HUES64 (cell line): ENCODE measurements around the gene SHH.
A peak's percentile ranks its signal among the peaks of the same experiment; 100 is the strongest.

Experiments
- H3K27ac ChIP-seq: 2 replicates; pipeline ENCODE4 v1.7.0; 2013; ENCODE audit warnings: low read depth, low read length, inconsistent platforms
- H3K27me3 ChIP-seq: 2 replicates; pipeline ENCODE4 v1.6.1; 2013; ENCODE audit warnings: mild to moderate bottlenecking, low read length; ENCODE audit not compliant: insufficient read depth
- H3K36me3 ChIP-seq: 2 replicates; pipeline ENCODE4 v1.6.1; 2013; ENCODE audit warnings: mild to moderate bottlenecking, low read length; ENCODE audit not compliant: insufficient read depth
- H3K4me1 ChIP-seq: 2 replicates; pipeline ENCODE4 v1.6.1; 2013; ENCODE audit warnings: mild to moderate bottlenecking, low read length, moderate library complexity; ENCODE audit not compliant: insufficient read depth
- H3K4me3 ChIP-seq: 2 replicates; pipeline ENCODE4 v1.5.1; 2013; ENCODE audit warnings: mild to moderate bottlenecking, low read length, moderate library complexity
- H3K9ac ChIP-seq: 2 replicates; pipeline ENCODE4 v1.6.1; 2013; ENCODE audit warnings: mild to moderate bottlenecking, low read depth, low read length
- H3K9me3 ChIP-seq: 2 replicates; pipeline ENCODE4 v1.6.1; 2013; ENCODE audit warnings: low read depth, low read length; ENCODE audit not compliant: insufficient read depth
- WGBS: fragments of 150-250, 120-280 bp; methylation state at CpG from one replicate; pipeline ENCODE4 v1.1.7; 2013; ENCODE audit warnings: missing lambda C conversion rate; 5-methylcytosine and 5-hydroxymethylcytosine counted together

The SHH gene

DNA sequence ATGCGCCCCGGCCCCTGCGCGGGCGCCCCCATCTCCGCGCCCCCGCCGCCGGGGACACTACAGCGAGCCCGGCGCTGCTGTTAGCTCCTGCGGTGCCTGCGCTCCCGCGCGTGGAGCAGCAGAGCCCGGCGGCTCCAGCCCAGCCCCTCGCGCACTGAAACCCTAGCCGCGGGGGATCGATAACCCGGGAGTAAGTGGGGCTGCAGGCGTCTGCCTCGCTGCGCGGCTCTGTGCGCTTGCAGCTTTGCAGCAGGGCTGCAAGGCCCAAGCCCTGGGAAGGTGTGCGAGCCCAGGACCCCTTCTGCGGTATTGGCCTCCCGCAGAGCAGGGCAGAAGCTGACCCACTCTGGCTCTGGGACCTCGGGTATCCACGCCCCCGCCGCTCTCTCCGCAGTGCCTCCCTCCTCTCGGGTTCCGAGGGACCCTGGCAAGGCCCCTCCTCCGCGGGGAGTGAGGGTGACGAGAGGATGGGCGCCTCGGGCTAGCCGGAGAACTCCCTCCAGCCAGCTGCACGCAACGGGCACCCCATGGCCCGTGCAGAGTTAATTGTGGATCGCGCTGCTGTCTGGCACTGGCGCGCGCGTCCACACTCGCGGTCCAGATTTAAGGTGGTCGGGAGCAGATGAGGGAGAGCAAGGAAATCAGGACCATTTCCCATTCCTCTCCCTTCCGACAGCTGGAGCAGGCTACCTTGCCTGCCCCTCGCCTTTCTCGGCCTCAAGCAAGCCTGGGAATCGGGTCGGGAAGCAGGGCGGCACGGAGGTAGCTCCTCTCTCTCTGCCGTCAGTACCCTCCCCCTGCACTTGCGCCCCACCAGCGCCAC lies 2.1 kb downstream of the SHH start:
- no peaks in the 10 kb centered on the region for H3K9me3 ChIP-seq
- no peak overlapping the region for H3K9ac ChIP-seq
- peak overlapping the region; percentile 26; the same call in 1 of the 2 replicates for H3K4me3 ChIP-seq
- H3K4me1 ChIP-seq, result peaks cover 53% of the 10 kb centered on the region
- H3K27ac ChIP-seq, result no peak overlapping the region
- no peaks in the 10 kb centered on the region for H3K36me3 ChIP-seq
- H3K27me3 ChIP-seq, result peaks cover 97% of the 10 kb centered on the region
- 2% methylated on average over 68 of the region's 69 CpGs for WGBS

GRCh38 chr7:155809332-155809946 lies 2.8 kb downstream of the SHH start:
- Histone ChIP-seq H3K4me1 (peaks cover 53% of the 10 kb centered on the region), H3K27ac (no peak overlapping the region), H3K4me3 (peak overlapping the region; percentile 45), H3K9me3 (no peaks in the 10 kb centered on the region), H3K36me3 (no peaks in the 10 kb centered on the region), H3K9ac (no peak overlapping the region), H3K27me3 (peaks cover 100% of the 10 kb centered on the region)
- under 1% methylated on average over 38 of the region's 43 CpGs for WGBS

DNA sequence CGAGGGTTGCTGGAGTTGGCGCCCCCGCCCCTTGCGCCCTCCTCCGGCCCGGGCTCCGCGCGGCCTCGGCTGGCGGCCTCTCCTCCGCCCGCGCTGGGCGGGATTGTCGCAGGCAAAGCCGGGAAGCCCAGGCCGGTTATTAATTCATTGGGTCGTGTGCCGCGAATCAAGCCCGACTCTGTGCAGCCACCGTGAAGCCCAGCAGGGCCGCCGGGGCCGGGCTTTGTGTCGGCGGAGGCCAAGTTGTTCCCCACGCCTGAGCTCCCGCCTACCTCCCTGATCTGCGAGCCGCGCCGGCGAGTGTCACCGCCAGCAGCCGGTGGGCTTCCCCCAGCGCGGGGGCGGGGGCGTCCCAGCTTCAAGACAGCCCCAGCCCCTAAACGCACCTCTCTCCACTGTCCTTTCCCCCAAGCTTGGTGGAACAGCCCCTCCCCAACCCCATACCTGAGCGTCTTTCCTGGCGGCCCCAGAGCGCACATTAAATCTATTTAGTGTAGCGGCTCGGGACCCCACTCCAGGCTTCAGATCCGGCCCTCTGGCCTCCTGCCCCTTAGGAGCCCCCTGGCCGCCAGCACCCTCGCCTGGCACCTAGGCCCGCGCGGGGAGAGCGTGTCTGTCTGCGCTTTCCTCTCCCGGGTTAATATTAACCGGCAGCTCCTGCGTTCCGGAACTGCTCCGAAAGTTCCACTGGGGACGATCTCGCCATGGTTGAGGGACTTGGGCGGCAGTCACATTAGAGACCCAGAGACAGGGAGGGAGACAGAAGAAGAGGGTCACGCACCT lies 3.5 kb downstream of the SHH start:
- Histone ChIP-seq H3K36me3 (no peaks in the 10 kb centered on the region), H3K9me3 (no peaks in the 10 kb centered on the region), H3K4me1 (peaks cover 53% of the 10 kb centered on the region), H3K9ac (no peak overlapping the region), H3K27me3 (peaks cover 100% of the 10 kb centered on the region), H3K27ac (no peak overlapping the region), H3K4me3 (peak overlapping the region; percentile 45)
- WGBS, result under 1% methylated on average over 64 of the region's 64 CpGs

DNA sequence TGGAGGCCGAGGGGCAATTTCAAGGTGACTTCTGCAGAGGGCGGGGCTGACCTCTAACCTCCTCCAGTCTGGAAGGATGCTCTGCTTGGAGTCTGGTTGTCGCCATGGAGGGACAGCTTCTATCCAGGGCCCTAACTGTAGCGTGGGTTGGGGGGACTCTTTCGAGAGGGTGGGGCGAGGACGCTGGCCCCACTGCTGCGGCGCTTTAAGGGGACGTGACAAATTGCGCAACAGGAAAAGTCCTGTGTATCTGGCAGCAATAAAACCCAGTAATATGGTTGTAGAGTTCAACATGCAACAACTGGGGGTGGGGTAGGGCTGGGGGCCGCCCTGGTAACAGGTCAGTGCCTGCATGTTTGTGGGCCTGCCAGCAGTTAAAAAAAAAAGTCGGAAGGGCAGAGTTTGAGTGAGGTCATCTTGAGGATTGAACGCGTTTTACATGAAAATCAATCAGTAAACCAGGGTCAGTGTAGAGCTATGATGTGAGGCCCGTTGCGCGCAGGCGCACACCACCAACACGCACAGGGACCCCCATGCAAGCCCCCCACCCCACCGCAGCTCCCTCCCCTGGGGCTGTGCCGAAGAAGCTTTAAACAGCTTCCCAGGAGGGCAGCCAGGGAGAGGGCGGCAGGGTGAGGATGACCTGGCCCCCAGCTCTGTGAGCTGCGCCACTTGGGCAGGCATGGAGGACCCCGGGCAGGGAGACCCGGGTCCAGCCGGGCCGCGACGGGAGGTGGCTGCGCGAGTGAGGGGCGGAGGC lies 4.3 kb downstream of the SHH start:
- Histone ChIP-seq H3K27ac (no peak overlapping the region), H3K4me3 (peak overlapping the region; percentile 45), H3K4me1 (peaks cover 53% of the 10 kb centered on the region), H3K36me3 (no peaks in the 10 kb centered on the region), H3K9ac (no peak overlapping the region), H3K9me3 (no peaks in the 10 kb centered on the region), H3K27me3 (peaks cover 100% of the 10 kb centered on the region)
- WGBS, result 11% methylated on average over 33 of the region's 33 CpGs

DNA sequence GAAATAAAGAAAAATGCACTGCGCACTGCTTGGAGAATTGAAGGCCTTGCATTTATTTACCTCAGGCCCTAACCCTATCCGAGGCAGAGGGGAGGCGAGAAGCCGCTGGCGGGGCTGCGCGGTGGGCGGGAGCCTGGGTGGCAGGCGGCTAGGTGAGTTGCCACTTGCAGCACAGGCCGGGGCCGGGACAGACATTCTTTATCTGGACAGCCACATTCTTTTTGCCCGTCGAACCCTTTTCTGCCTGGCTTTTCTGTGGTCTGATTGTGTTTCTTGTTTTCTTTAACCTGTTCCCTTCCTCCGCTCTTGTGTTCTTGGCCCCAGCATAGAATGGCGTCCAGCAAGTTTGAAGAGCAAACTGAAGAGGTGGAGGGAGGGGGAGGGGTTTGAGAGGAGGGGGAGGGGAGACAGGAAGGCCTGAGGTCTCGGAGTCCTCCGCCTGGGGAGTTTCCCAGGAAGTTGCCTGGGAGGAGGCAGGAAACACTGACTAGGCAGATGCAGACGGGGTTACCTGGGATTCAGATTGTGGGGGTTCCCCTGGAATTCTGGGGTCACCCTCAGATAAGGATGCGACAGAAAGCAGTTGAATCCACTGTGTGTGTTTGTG lies 5.1 kb downstream of the SHH start:
- Histone ChIP-seq H3K9ac (no peak overlapping the region), H3K27ac (no peak overlapping the region), H3K27me3 (peaks cover 100% of the 10 kb centered on the region), H3K4me3 (peak overlapping the region; percentile 45), H3K9me3 (no peaks in the 10 kb centered on the region), H3K36me3 (no peaks in the 10 kb centered on the region), H3K4me1 (peaks cover 46% of the 10 kb centered on the region)
- 9% methylated on average over 19 of the region's 19 CpGs for WGBS

DNA sequence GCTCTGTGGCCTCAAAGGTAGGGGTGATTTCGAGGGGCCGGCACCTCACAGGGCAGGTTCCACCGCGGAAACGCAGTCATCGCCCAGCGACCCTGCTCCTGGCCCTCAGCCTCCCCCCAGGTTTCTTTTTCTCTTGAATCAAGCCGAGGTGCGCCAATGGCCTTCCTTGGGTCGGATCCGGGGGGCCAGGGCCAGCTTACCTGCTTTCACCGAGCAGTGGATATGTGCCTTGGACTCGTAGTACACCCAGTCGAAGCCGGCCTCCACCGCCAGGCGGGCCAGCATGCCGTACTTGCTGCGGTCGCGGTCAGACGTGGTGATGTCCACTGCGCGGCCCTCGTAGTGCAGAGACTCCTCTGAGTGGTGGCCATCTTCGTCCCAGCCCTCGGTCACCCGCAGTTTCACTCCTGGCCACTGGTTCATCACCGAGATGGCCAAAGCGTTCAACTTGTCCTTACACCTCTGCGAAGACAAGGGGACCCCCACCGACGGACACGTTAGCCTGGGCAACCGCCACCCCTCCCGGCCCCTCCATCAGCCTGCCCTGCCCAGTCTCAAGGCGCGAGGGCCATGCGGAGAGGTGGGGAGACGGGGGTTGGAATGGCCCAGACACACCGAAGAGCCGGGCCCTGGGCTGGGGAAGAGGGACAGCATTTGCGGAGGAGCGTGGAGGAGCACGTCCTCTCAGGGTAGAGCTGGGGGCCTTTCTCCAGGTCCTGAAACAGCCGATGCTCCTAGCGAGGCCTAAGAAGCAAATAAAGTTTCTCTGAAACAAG lies 6.0 kb downstream of the SHH start:
- Histone ChIP-seq H3K9ac (no peak overlapping the region), H3K4me1 (peaks cover 37% of the 10 kb centered on the region), H3K4me3 (peak overlapping the region; percentile 46), H3K36me3 (no peaks in the 10 kb centered on the region), H3K27me3 (peaks cover 100% of the 10 kb centered on the region), H3K9me3 (no peaks in the 10 kb centered on the region), H3K27ac (no peak overlapping the region)
- 38% methylated on average over 47 of the region's 47 CpGs for WGBS

DNA sequence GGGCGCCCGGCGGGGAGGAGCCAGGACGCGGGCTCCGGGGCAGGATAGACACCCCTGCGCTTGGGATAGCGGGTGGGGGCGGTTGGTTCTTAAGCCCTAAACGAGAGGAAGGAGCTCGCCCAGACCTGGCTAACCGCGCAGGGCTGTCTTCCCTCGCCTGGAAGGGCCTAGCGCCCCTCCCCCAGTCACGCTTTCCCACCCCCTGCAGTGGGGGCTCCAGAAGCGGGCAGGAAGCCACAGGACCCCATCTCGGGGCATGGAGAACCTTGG lies 6.5 kb downstream of the SHH start:
- H3K4me1 ChIP-seq, result peaks cover 32% of the 10 kb centered on the region
- H3K36me3 ChIP-seq, result no peaks in the 10 kb centered on the region
- H3K4me3 ChIP-seq, result peak overlapping the region; percentile 46
- 7% methylated on average over 18 of the region's 18 CpGs for WGBS
- peaks cover 100% of the 10 kb centered on the region for H3K27me3 ChIP-seq
- H3K9ac ChIP-seq, result no peak overlapping the region
- H3K9me3 ChIP-seq, result no peaks in the 10 kb centered on the region
- no peak overlapping the region for H3K27ac ChIP-seq

GRCh38 chr7:155804897-155805825 lies 7.1 kb downstream of the SHH start:
- Histone ChIP-seq H3K4me1 (peaks cover 29% of the 10 kb centered on the region), H3K36me3 (no peaks in the 10 kb centered on the region), H3K4me3 (peak overlapping the region; percentile 46), H3K9ac (peak overlapping the region; percentile 19; the same call in 1 of the 2 replicates), H3K27ac (no peak overlapping the region; the same call in 1 of the 2 replicates), H3K27me3 (peaks cover 100% of the 10 kb centered on the region), H3K9me3 (no peaks in the 10 kb centered on the region)
- WGBS, result under 1% methylated on average over 91 of the region's 91 CpGs

DNA sequence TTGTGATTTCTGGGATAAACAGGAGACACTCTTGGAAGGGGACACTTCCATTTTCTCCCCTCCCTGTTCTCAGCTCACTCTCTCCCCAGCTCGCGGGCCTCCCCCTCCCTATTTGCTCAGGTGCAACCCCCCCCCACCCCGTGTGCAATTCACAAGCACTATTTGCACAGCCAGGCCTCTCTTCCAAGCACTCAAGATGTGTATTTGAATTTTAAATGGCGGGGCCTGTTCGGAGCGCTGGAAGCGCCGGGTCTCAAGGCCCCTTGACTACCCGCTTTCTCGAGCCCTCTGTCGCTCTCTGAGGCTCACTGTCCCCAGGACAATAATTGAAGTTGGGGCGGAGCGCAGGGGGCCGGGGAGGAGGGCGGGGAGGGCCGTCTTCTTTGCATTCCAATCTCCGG lies 7.8 kb downstream of the SHH start:
- H3K27me3 ChIP-seq, result peaks cover 100% of the 10 kb centered on the region
- under 1% methylated on average over 16 of the region's 17 CpGs for WGBS

More for the DNA sequence above, 7.8 kb downstream of the SHH start:
- peak overlapping the region; percentile 25; the same call in 1 of the 2 replicates for H3K27ac ChIP-seq
- H3K4me3 ChIP-seq, result peak overlapping the region; percentile 46
- H3K4me1 ChIP-seq, result peaks cover 28% of the 10 kb centered on the region
- H3K9ac ChIP-seq, result no peak overlapping the region
- H3K36me3 ChIP-seq, result no peaks in the 10 kb centered on the region
- H3K9me3 ChIP-seq, result no peaks in the 10 kb centered on the region
